IPS-NIHi7 (cell line): ENCODE results near the gene CEPT1.

Experiments
- DNase-seq: peaks from one replicate; pipeline ENCODE4 v3.0.0; 2012; ENCODE audit warnings: mixed read lengths; ENCODE audit errors: extremely low spot score

Gene CEPT1

GRCh38 chr1:111192658-111193519, 52.9 kb downstream of the CEPT1 start:
- no peak for DNase-seq

DNA sequence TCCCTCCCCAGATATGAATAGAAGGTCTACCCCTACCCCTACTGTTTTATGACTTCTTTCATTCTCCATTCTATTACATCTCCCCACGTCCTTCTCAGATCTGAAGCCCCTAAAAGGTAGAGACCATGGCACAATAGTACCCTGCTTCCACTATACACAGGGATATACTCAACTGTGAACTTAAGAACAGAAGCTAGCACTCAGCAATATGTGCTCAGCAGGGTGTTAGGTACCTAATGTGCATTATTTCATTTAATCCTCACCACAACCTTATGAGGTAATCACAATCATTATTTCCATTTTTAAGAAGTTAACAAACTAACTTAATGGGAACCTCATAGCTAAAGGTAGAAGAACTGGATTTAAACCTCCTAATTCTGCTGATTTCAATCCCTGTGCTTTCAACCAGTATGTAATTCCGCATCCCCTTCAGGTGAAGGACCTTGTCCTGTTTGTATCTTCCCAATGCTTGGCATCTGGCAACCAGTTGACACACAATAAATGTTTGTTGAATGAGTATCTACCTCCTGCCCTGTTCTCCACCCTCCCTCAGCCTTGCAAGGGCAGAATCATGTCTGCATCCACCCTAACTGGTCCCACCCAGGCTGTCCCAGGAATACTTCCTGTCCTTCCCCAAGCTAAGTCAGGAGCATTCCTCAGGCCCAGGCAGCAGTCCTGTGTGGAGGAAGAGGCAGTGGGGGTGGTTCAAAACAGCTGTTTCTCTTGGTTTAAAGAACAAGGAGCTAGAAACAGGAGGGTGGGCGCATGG, 53.9 kb downstream of the CEPT1 start:
- DNase-seq = no peak

DNA sequence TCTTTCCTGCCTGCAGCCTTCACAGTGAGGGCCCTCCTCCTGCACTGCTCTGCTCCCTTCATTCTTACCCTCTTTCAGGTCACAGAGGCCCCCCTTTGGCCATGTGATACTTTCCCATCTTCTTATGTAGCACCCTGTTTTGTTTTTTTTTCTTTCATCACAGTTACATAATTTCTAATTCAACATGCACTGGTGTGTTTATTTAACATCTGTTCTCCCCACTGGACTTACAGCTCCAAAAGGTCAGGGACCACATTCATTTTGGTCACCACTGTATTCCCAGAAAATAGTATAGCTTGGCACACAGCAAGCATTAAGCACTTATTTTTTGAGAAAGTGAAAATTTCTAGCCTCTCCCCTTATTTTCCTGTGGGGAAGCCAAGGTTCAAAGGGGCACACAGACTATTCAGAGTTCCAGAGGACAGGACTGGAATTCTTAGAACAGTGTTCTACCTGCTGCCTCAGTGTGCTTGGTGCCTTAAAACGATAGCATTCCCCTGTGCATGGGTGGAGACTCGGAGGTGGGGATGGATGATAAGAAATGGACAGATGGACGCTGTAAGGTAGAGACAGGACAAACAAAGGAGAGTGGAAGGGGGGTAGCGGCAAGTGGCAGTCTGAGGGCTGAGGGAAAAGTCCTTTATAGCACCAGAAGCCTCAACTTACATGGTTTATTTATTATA, 55.1 kb downstream of the CEPT1 start:
- DNase-seq = no peak

- DNase-seq = no peak
Observed at GRCh38 chr1:111196213-111196612, 56.2 kb downstream of the CEPT1 start.

DNA sequence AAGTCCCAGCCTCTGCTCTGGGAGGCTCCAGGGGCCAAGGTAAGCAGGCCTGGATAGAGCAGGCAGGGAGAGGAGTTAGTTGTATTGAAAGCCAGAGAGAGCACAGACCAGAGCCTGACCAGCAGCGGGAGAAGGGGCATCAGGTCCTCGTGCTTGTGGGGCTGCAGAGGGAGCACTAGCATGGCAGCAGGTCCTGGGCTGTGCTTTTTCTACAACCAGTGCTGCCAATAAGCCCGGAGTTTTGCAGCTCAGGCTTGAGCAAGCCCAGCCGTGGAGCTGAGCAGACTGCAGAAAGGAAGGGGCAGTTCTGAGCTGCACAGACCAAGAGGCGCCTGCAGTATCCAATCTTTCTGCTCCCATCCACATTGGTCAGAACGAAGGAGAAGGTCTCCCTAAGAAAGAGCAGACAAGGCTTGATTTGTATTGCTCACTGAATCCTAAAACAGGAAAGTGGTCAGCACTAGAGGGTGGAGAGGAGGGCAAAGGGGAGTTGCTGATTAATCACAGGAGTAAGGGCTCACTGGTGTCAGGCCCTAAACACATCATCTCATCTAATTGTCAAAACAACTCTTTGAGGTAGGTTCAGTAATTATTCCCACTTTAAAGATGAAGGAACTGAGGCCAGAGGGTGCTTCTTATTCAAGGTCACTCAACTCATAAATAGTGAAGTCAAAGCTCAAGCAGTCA, 57.7 kb downstream of the CEPT1 start:
- DNase-seq = peak; percentile 55

DNA sequence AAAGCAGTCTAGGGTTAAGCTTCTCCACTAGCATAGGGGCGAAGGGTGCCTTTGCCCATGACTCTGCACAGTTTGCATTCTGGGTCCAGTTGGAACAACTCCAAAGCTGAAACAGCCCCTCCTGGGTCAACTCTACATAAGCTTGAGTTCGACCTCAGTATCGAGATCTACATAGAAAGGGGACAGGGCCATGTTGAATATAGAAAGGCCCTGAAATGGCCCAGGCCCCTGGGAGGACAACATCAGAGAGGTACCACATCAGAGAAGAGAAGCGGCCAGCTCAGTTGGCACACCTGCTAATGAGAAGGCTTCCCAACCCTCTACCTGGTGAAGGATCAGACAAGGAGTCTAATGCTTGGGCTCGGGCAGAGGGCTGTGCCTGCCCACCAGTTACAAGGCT, 58.8 kb downstream of the CEPT1 start:
- no peak for DNase-seq

GRCh38 chr1:111199329-111199728, 59.3 kb downstream of the CEPT1 start:
- DNase-seq = no peak

DNA sequence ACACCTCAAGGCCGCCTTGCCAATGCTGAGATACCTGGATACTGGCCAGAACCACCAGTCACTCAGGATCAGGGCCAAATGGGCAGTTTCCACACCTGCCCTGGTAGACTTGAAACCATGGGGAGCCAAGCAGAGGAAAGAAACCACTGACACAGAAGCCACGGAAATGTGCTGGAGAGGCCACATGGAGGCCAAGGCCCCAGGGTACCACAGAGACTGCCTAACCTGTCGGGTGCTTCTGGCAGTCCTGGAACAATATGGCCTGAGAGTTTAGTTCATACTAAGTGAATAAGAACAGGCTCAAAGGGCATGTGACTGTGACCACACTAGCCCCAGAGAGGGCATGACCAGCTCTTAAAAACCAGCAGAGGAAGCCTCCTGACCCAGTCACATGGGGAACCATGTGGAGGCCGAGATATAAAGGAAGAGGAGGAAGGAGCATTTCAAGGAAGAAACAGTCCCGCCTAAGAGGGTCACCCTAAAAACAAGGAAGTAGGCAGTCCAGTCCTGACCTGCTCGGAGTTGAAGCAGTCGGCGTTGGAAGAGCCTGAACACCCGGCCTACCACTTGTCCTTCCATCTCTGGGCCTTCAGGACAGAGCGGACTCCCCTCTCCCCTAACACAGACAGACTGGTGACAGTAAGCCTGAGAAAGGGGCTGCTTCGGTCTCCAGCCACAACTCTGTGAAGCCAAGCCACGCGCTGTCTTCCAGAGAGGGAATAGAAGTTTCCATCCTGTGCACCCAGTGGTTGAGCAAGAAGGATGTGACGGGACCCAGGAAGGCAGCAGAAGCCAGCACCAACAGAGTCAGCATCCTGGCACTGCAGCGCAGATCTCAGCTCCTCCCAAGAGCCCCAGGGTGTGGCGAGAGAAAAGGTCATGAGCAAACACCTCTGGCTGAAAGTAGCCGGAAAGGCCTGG, 60.1 kb downstream of the CEPT1 start, which contains the start of gene DENND2D:
Gene DENND2D (minus strand): TSS at position 766 of the 921 bp plus-strand sequence. CDS start 187 bp downstream, at position 579.
- no peak for DNase-seq

DNA sequence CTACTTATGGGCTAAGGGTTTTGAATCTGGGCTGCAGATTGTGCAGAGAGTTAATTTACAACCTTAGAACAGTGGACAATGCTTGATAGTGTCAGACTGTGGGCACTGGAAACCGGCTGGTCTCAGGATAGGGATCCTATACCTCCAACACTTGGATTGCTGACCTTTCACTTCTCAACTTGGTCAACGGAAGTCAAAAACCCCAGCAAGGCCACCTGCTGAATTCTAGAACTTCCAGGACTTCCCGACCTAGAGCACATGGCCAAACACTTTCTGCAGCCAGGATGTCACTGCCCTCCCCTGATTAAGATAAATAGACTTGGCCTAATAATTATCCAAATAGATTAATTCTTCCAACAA, 60.8 kb downstream of the CEPT1 start:
- DNase-seq = no peak

- no peak for DNase-seq
Observed at GRCh38 chr1:111201275-111202090, 61.5 kb downstream of the CEPT1 start.

DNA sequence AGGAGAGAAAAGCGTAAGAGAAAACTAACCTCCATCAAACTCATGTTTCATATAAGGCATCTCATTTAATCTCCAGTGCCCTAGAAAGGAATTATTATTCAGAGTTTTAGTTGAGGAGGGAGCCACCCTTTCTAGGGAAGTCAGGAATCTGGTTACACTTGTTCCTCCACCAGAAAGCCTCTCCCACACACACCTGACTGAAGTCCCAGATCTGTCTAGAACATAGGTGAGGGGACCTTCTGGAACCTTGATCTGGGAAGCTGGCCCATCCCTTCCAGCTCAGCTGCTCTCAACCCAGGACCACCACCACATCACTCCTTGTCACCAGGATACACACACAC, 62.3 kb downstream of the CEPT1 start:
- DNase-seq = no peak

- DNase-seq = peak; percentile 67
Observed at GRCh38 chr1:111202707-111203623, 62.9 kb downstream of the CEPT1 start.

- DNase-seq = peak; percentile 49
Observed at GRCh38 chr1:111203681-111204200, 63.7 kb downstream of the CEPT1 start.

- no peak for DNase-seq
Observed at GRCh38 chr1:111204201-111204982, 64.4 kb downstream of the CEPT1 start.

- no peak for DNase-seq
Observed at GRCh38 chr1:111204983-111205713, 65.1 kb downstream of the CEPT1 start.

DNA sequence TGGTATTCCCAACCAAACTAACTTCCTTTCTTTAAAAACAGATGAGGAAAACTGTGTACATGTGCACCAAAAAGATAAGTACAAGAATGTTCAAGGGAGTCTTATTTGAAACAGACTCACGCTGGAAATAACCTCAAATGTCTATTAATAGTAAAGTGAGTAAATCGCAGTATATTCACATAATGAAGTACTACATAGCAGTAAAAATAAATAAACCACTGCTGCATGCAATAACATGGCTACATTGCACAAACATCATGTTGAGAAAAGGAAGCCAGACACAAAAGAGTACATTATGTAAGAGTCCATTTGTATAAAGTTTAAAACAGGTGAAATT, 65.7 kb downstream of the CEPT1 start:
- DNase-seq = no peak

- DNase-seq = no peak
Observed at GRCh38 chr1:111208921-111209320, 68.9 kb downstream of the CEPT1 start.
